HuH-7.5 (cell line): ENCODE measurements around the gene ZFP90.
"Not testable (repeated sequence)": the region's sequence is repeated elsewhere in the genome, so short reads cannot be mapped to it uniquely, and the experiment has no call there.

Source experiments
- DNase-seq: peaks from one replicate; pipeline ENCODE4 v3.0.0; 2011; ENCODE audit warnings: low spot score

Gene ZFP90

GRCh38 chr16:68519225-68519745 lies 19.8 kb upstream of the ZFP90 start:
- no peak for DNase-seq

GRCh38 chr16:68520649-68521086 lies 18.4 kb upstream of the ZFP90 start:
- peak; percentile 97 for DNase-seq

- no peak for DNase-seq
Observed at GRCh38 chr16:68524069-68524820, 14.8 kb upstream of the ZFP90 start.

- no peak for DNase-seq
Observed at GRCh38 chr16:68526143-68526781, 12.8 kb upstream of the ZFP90 start.

GRCh38 chr16:68526782-68527145 lies 12.3 kb upstream of the ZFP90 start:
- no peak for DNase-seq

- DNase-seq: no peak
Observed at GRCh38 chr16:68528233-68528632, 10.9 kb upstream of the ZFP90 start.

- DNase-seq: peak; percentile 96
Observed at GRCh38 chr16:68528686-68529379, 10.3 kb upstream of the ZFP90 start.

- DNase-seq: no peak
Observed at GRCh38 chr16:68529608-68529930, 9.5 kb upstream of the ZFP90 start.

- peak; percentile 94 for DNase-seq
Observed at GRCh38 chr16:68529931-68530701, 9.0 kb upstream of the ZFP90 start.

- no peak for DNase-seq
Observed at GRCh38 chr16:68533937-68534336, 5.2 kb upstream of the ZFP90 start.

- DNase-seq: no peak
Observed at GRCh38 chr16:68535331-68535730, 3.8 kb upstream of the ZFP90 start.

- no peak for DNase-seq
Observed at GRCh38 chr16:68539711-68540239, 684 bp downstream of the ZFP90 start.

- no peak for DNase-seq
Observed at GRCh38 chr16:68548947-68549346, 9.9 kb downstream of the ZFP90 start.

GRCh38 chr16:68553186-68553585 lies 14.1 kb downstream of the ZFP90 start:
- DNase-seq: no peak

GRCh38 chr16:68560341-68560740 lies 21.2 kb downstream of the ZFP90 start:
- not testable (repeated sequence) for DNase-seq

- no peak for DNase-seq
Observed at GRCh38 chr16:68563631-68564381, 24.7 kb downstream of the ZFP90 start.

- DNase-seq: no peak
Observed at GRCh38 chr16:68564382-68564985, 25.4 kb downstream of the ZFP90 start.

- no peak for DNase-seq
Observed at GRCh38 chr16:68574479-68574878, 35.4 kb downstream of the ZFP90 start.

GRCh38 chr16:68575082-68575481 lies 36.0 kb downstream of the ZFP90 start:
- no peak for DNase-seq

- DNase-seq: no peak
Observed at GRCh38 chr16:68577352-68577853, 38.3 kb downstream of the ZFP90 start.
